Measurements from ENCODE around the gene GGA3.

GGA3 gene

DNA sequence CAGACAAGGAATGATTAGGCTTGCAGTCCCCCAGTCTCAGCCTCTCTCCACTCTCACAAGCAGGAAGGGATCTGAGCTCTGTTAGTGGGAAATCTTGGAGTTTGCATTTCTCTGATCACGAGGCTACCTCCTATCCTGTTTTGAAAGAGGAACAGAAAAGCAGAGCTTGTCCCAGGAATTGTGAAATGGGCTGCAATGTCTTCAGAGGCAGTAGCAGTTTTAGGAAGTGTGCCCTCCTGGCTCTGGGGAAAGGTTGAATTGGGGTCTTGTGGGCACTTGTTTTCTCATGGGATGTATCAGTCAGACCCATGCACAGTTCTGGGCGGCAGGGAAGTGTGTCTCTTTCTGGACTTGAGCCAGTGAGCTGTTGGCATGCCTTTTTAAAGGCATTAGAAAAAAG lies 33.1 kb downstream of the GGA3 start:
- Histone ChIP-seq H3K9me3 (no peaks in the 10 kb centered on the region), H3K4me3 (ENCODE audit: low read depth in 1 of 2, low read length in 1 of 2) (peak overlapping the region in 1 of 2 experiments; percentile 28), H3K36me3 (peaks cover 56% of the 10 kb centered on the region), H3K27me3 (no peaks in the 10 kb centered on the region), H3K27ac (peak overlapping the region; percentile 84), H3K4me1 (ENCODE audit: control insufficient read depth in 1 of 2, insufficient read depth in 1 of 2, low read depth in 1 of 2, low read length in 1 of 2) (peaks cover 22 to 30% of the 10 kb centered on the region in 2 experiments)
- TF ChIP-seq, protein P1, sequence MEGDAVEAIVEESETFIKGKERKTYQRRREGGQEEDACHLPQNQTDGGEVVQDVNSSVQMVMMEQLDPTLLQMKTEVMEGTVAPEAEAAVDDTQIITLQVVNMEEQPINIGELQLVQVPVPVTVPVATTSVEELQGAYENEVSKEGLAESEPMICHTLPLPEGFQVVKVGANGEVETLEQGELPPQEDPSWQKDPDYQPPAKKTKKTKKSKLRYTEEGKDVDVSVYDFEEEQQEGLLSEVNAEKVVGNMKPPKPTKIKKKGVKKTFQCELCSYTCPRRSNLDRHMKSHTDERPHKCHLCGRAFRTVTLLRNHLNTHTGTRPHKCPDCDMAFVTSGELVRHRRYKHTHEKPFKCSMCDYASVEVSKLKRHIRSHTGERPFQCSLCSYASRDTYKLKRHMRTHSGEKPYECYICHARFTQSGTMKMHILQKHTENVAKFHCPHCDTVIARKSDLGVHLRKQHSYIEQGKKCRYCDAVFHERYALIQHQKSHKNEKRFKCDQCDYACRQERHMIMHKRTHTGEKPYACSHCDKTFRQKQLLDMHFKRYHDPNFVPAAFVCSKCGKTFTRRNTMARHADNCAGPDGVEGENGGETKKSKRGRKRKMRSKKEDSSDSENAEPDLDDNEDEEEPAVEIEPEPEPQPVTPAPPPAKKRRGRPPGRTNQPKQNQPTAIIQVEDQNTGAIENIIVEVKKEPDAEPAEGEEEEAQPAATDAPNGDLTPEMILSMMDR (IDR thresholded peaks at IDR 0.05) = no peak

DNA sequence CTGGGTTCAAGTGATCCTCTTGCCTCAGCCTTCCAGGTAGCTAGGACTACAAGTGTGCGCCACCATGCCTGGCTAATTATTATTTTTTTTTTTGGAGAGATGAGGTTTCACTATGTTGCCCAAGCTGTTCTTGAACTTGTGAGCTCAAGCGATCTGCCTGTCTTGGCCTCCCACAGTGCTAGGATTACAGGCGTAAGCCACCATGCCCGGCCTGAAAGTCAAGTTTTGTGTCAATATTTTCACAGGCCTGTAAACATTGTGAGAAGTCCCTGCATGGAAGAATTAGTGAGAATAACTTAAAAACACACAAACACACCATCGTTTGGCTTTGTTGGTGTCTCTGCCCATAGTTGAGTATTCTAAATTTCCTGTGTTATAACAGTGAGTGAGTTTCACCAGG lies 33.7 kb downstream of the GGA3 start:
- Histone ChIP-seq H3K4me1 (ENCODE audit: control insufficient read depth in 1 of 2, insufficient read depth in 1 of 2, low read depth in 1 of 2, low read length in 1 of 2) (peaks cover 22 to 30% of the 10 kb centered on the region in 2 experiments), H3K27me3 (no peaks in the 10 kb centered on the region), H3K27ac (peak overlapping the region; percentile 84), H3K4me3 (ENCODE audit: low read depth in 1 of 2, low read length in 1 of 2) (peak overlapping the region in 1 of 2 experiments; percentile 28), H3K36me3 (peaks cover 52% of the 10 kb centered on the region), H3K9me3 (no peaks in the 10 kb centered on the region)
- TF ChIP-seq, protein P1 (IDR thresholded peaks at IDR 0.05) = no peak

DNA sequence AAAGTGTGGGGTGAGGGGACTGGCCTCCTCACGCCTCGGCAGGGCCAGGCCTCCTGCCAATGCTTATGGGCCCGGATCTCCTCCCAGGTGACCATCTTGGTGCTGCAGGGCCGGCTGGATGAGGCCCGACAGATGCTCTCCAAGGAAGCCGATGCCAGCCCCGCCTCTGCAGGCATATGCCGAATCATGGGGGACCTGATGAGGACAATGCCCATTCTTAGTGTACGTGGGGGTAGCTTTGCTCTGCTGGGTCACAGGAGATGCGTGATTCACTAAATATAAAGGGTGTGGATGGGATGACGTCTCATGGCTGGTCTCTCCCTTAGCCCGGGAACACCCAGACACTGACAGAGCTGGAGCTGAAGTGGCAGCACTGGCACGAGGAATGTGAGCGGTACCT lies 36.4 kb downstream of the GGA3 start:
- TF ChIP-seq, protein P1 (IDR thresholded peaks at IDR 0.05) = no peak

DNA sequence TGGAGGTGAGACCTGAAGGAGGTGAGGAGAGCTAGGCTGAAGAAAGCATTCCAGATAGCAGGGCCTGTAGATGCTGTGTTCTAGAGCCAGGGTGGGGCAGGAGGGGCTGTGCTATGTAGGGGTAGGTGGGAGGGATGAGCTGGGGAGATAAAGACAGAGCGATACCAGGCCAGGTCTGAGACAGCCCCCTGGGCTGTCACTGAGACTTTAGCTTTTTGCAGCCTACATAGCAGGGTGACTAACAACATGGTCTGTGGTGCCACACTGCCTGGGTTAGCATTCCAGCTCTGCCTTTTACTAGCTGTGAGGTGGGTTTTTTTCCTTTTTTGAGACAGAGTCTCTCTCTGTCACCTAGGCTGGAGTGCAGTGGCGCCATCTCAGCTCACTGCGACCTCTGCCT lies 41.6 kb downstream of the GGA3 start:
- Histone ChIP-seq H3K4me1 (ENCODE audit: control insufficient read depth in 1 of 2, insufficient read depth in 1 of 2, low read depth in 1 of 2, low read length in 1 of 2) (no peaks in the 10 kb centered on the region), H3K27me3 (no peaks in the 10 kb centered on the region), H3K36me3 (peaks cover 70% of the 10 kb centered on the region), H3K9me3 (no peaks in the 10 kb centered on the region), H3K4me3 (ENCODE audit: low read depth in 1 of 2, low read length in 1 of 2) (no peak overlapping the region), H3K27ac (no peak overlapping the region)
- TF ChIP-seq, protein P1 (IDR thresholded peaks at IDR 0.05) = no peak

More for the DNA sequence above, 36.4 kb downstream of the GGA3 start:
- H3K9me3 ChIP-seq = no peaks in the 10 kb centered on the region
- no peak overlapping the region for H3K27ac ChIP-seq
- H3K4me3 ChIP-seq (ENCODE audit: low read depth in 1 of 2, low read length in 1 of 2) = no peak overlapping the region
- H3K36me3 ChIP-seq = peaks cover 40% of the 10 kb centered on the region
- H3K27me3 ChIP-seq = no peaks in the 10 kb centered on the region
- peaks cover 22 to 29% of the 10 kb centered on the region in 2 experiments for H3K4me1 ChIP-seq (ENCODE audit: control insufficient read depth in 1 of 2, insufficient read depth in 1 of 2, low read depth in 1 of 2, low read length in 1 of 2)

DNA sequence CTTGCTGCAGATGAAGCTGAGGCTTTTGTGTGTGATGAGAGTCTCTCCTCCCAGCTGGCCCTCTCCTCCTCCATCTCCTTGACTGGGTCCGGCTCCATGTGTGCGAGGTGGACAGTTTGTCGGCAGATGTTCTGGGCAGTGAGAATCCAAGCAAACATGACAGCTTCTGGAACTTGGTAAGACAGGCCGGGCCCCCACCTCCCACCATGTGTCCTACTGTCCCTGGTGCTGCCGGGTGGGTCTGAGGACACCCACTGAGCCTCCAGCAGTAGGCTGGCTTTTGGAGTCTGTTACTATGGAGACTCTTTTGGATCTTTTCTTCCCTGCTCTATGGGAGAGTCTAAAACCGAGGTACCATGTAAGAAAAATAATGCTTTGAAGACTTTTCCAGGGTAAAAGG lies 43.3 kb downstream of the GGA3 start:
- Histone ChIP-seq H3K4me3 (ENCODE audit: low read depth in 1 of 2, low read length in 1 of 2) (no peak overlapping the region), H3K9me3 (no peaks in the 10 kb centered on the region), H3K36me3 (peaks cover 76% of the 10 kb centered on the region), H3K4me1 (ENCODE audit: control insufficient read depth in 1 of 2, insufficient read depth in 1 of 2, low read depth in 1 of 2, low read length in 1 of 2) (no peaks in the 10 kb centered on the region), H3K27ac (no peak overlapping the region), H3K27me3 (no peaks in the 10 kb centered on the region)
- TF ChIP-seq, protein P1 (IDR thresholded peaks at IDR 0.05) = no peak

DNA sequence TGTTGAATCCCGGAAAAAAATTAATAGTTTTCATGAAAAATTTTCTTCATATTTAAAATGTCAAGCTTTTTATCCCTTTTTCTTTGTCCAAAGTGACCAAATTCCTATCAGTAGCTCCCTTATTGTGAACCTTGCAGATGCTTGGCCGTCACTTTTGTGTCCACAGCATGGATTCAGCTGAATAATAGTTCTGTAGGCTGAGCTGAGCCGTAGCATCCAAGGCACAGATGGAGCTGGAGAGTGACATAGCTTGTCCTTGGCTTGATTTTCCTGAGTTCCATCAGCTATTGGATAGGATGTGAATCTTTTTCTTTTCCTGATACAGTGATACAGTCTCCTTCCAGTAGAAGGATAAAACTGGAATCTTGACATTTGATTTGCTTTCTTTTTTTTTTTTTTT lies 52.3 kb downstream of the GGA3 start:
- H3K9me3 ChIP-seq = no peaks in the 10 kb centered on the region
- H3K27me3 ChIP-seq = no peaks in the 10 kb centered on the region
- H3K4me3 ChIP-seq (ENCODE audit: low read depth in 1 of 2, low read length in 1 of 2) = no peak overlapping the region
- TF ChIP-seq, protein P1 (IDR thresholded peaks at IDR 0.05) = no peak
- H3K27ac ChIP-seq = no peak overlapping the region
- peaks cover 16 to 23% of the 10 kb centered on the region in 2 experiments for H3K4me1 ChIP-seq (ENCODE audit: control insufficient read depth in 1 of 2, insufficient read depth in 1 of 2, low read depth in 1 of 2, low read length in 1 of 2)
- H3K36me3 ChIP-seq = peaks cover 39% of the 10 kb centered on the region
